K562 (cell line): ENCODE data around the gene TEX9. TPM values are rescaled to one million over a fixed set of nuclear protein-coding genes. Genes with fewer than 3 reads are reported as not detected.

Experiments
- ARID1B ChIP-seq: fragments of 450-650 bp; IDR thresholded peaks from 2 replicates; pipeline ENCODE4 v1.6.1; 2016; ENCODE audit warnings: antibody characterized with exemption, mild to moderate bottlenecking, inconsistent platforms
- ATF3 ChIP-seq, 2 experiments: fragments of 450-650 bp in 1 of 2; sonication (generic) in 1 of 2; formaldehyde crosslinking in 1 of 2; IDR thresholded peaks in 1 of 2; conservative IDR thresholded peaks in 1 of 2; 2 replicates each; pipeline versions ENCODE4 v1.6.1 to v1.8.1; 2016 to 2023; ENCODE audit warnings: mild to moderate bottlenecking in 2 of 2, moderate library complexity in 2 of 2, inconsistent platforms in 1 of 2, missing genetic modification reagents in 1 of 2
- CEBPG ChIP-seq, 3 experiments: fragments of 200-800 bp in 1 of 3; sonication (Bioruptor generic) in 1 of 3; sonication (generic) in 1 of 3; formaldehyde crosslinking in 1 of 3; IDR thresholded peaks in 2 of 3; conservative IDR thresholded peaks in 1 of 3; 2 replicates each; pipeline versions ENCODE4 v1.6.1 to v1.8.0; 2016 to 2022; ENCODE audit warnings: missing compliant biosample characterization in 2 of 3, missing genetic modification characterization in 2 of 3, mild to moderate bottlenecking in 1 of 3, missing genetic modification reagents in 1 of 3
- E2F8 ChIP-seq: fragments of 450-650 bp; IDR thresholded peaks from 2 replicates; pipeline ENCODE4 v1.7.1; 2018; ENCODE audit warnings: mild to moderate bottlenecking, low read depth; ENCODE audit not compliant: partially characterized antibody
- KAT7 ChIP-seq: sonication (generic); formaldehyde crosslinking; IDR thresholded peaks from 2 replicates; pipeline ENCODE4 v1.8.0; 2022; ENCODE audit warnings: missing genetic modification reagents, mild to moderate bottlenecking, borderline replicate concordance
- KLF13 ChIP-seq: fragments of 450-650 bp; IDR thresholded peaks from 2 replicates; pipeline ENCODE4 v1.6.1; 2016; ENCODE audit warnings: missing genetic modification characterization, low read depth, mild to moderate bottlenecking, missing compliant biosample characterization, moderate library complexity, borderline replicate concordance
- KLF6 ChIP-seq: fragments of 250-450 bp; sonication (Bioruptor Pico); IDR thresholded peaks from 2 replicates; pipeline ENCODE4 v1.4.0; 2020; ENCODE audit warnings: mild to moderate bottlenecking, moderate library complexity, borderline replicate concordance
- MITF ChIP-seq: IDR thresholded peaks from 2 replicates; pipeline ENCODE4 v1.6.1; 2014; ENCODE audit warnings: antibody characterized with exemption
- SMARCA5 ChIP-seq: fragments of 450-650 bp; IDR thresholded peaks from 2 replicates; pipeline ENCODE4 v1.6.1; 2016
- SUPT5H ChIP-seq: fragments of 450-650 bp; IDR thresholded peaks from 2 replicates; pipeline ENCODE4 v1.6.1; 2016
- polyA plus RNA-seq, 8 experiments: library from polyadenylated mRNA; depleted of rRNA in 4 of 8; stranded (reverse) in 5 of 8; unstranded in 3 of 8; fragments of >200 nt; fragmentation: Nextera tagmentation in 2 of 8; fragmentation: Illumina TruSeq in 1 of 8; extraction: Ambion mirVana in 2 of 8; extraction: Trizol in 1 of 8; gene quantifications; 2 replicates each; pipeline versions ENCODE4 v1.2.1 to v1.2.3, GENCODE V29; 2011 to 2014; ENCODE audit warnings: inconsistent platforms in 1 of 8, missing spikeins in 1 of 8
- total RNA-seq, 7 experiments: library from RNA; depleted of rRNA in 6 of 7; stranded (reverse); fragments of >200 nt in 6 of 7; fragmentation: Illumina TruSeq in 2 of 7; extraction: Trizol in 2 of 7; gene quantifications; 2 replicates each; pipeline versions ENCODE4 v1.2.1 to v1.2.3, GENCODE V29; 2011 to 2021; ENCODE audit warnings: low replicate concordance in 1 of 7

TEX9 gene
- total and polyA plus RNA-seq, 9 of the 15 experiments (the other 6 are each of a cell fraction or from before 2014, with no cell fraction given): 0.93 to 3.6 (median 2.4) TPM

GRCh38 chr15:56428821-56429458 is 63.7 kb downstream of the TEX9 start (continued):
- TF ChIP-seq MITF (no peak), CEBPG (CRISPR knock-in tag; IDR thresholded peaks at IDR 0.05) (no peak), CEBPG (tag; conservative IDR thresholded peaks at IDR 0.05 in 1 of 2, IDR thresholded peaks at IDR 0.05 in 1 of 2) (0 out of 4 replicates have a peak, but pooled peaks of 1 of the 2 experiments have one; percentile 4), SMARCA5 (no peak), KLF6 (CRISPR knock-in tag) (no peak), ATF3 (IDR thresholded peaks at IDR 0.05) (peak; percentile 35; the same call in 1 of the 2 replicates), ATF3 (CRISPR knock-in tag; conservative IDR thresholded peaks at IDR 0.05) (no peak), ARID1B (no peak), E2F8 (no peak), KAT7 (no peak), SUPT5H (no peak), KLF13 (tag) (no peak)
